K562 (cell line): ENCODE data around the gene ASCC1. TPM values are rescaled to one million over a fixed set of nuclear protein-coding genes. Genes with fewer than 3 reads are reported as not detected.
A peak's percentile ranks its signal among the peaks of the same experiment; 100 is the strongest.

Source experiments
- ATF2 ChIP-seq: sonication (generic); formaldehyde crosslinking; IDR thresholded peaks from 2 replicates; pipeline ENCODE4 v1.8.1; 2022; ENCODE audit warnings: missing genetic modification reagents
- BRF2 ChIP-seq: IDR thresholded peaks from 3 replicates; pipeline ENCODE4 v1.6.1; 2011; ENCODE audit warnings: borderline replicate concordance, mild to moderate bottlenecking; ENCODE audit not compliant: insufficient read length, insufficient read depth
- E2F1 ChIP-seq: sonication (generic); formaldehyde crosslinking; IDR thresholded peaks from 2 replicates; pipeline ENCODE4 v1.8.1; 2023; ENCODE audit warnings: mild to moderate bottlenecking, missing genetic modification reagents, moderate library complexity
- ELK3 ChIP-seq: fragments of 450-650 bp; formaldehyde crosslinking; IDR thresholded peaks from 2 replicates; pipeline ENCODE4 v1.4.0; 2020; ENCODE audit warnings: mild to moderate bottlenecking
- ESRRB ChIP-seq: fragments of 250-450 bp; sonication (Bioruptor Pico); IDR thresholded peaks from 2 replicates; pipeline ENCODE4 v1.5.0; 2020; ENCODE audit warnings: mild to moderate bottlenecking, moderate library complexity, borderline replicate concordance
- FOXK2 ChIP-seq, 2 experiments: fragments of 450-650 bp; IDR thresholded peaks in 1 of 2; conservative IDR thresholded peaks in 1 of 2; 2 replicates each; pipeline ENCODE4 v1.6.1; 2016; ENCODE audit warnings: low read depth in 2 of 2, mild to moderate bottlenecking in 1 of 2
- HMG20A ChIP-seq: fragments of 450-650 bp; formaldehyde crosslinking; conservative IDR thresholded peaks from 2 replicates; pipeline ENCODE4 v1.4.0; 2020; ENCODE audit warnings: mild to moderate bottlenecking, mixed read lengths
- JUN ChIP-seq, 2 experiments: sonication (generic) in 1 of 2; formaldehyde crosslinking in 1 of 2; IDR thresholded peaks; 2 replicates each; pipeline versions ENCODE4 v1.6.1 to v1.8.0; 2012 to 2022; ENCODE audit warnings: borderline replicate concordance in 2 of 2, mild to moderate bottlenecking in 2 of 2, improper control_type of control experiment in 1 of 2, low read depth in 1 of 2, low read length in 1 of 2, missing genetic modification reagents in 1 of 2
- MCM2 ChIP-seq: fragments of 450-650 bp; IDR thresholded peaks from 2 replicates; pipeline ENCODE4 v1.6.1; 2017; ENCODE audit warnings: low read depth, mild to moderate bottlenecking
- PRMT5 ChIP-seq: sonication (generic); formaldehyde crosslinking; IDR thresholded peaks from 2 replicates; pipeline ENCODE4 v1.5.0; 2020; ENCODE audit warnings: missing genetic modification reagents
- SRF ChIP-seq, 2 experiments: fragments of 250-450, 450-650 bp in 1 of 2; sonication (Bioruptor Pico) in 1 of 2; sonication (generic) in 1 of 2; formaldehyde crosslinking; IDR thresholded peaks; 2 replicates each; pipeline versions ENCODE4 v1.5.0 to v1.5.1; 2020 to 2022; ENCODE audit warnings: mild to moderate bottlenecking in 1 of 2, missing genetic modification reagents in 1 of 2
- XRCC5 ChIP-seq: fragments of 200-400 bp; formaldehyde crosslinking; IDR thresholded peaks from 2 replicates; pipeline ENCODE4 v1.6.1; 2017; ENCODE audit warnings: low read depth, mild to moderate bottlenecking, low read length
- ZNF12 ChIP-seq: sonication (generic); formaldehyde crosslinking; IDR thresholded peaks from 2 replicates; pipeline ENCODE4 v1.4.0; 2020; ENCODE audit warnings: mild to moderate bottlenecking, missing genetic modification reagents
- polyA plus RNA-seq, 8 experiments: library from polyadenylated mRNA; depleted of rRNA in 4 of 8; stranded (reverse) in 5 of 8; unstranded in 3 of 8; fragments of >200 nt; fragmentation: Nextera tagmentation in 2 of 8; fragmentation: Illumina TruSeq in 1 of 8; extraction: Ambion mirVana in 2 of 8; extraction: Trizol in 1 of 8; gene quantifications; 2 replicates each; pipeline versions ENCODE4 v1.2.1 to v1.2.3, GENCODE V29; 2011 to 2014; ENCODE audit warnings: inconsistent platforms in 1 of 8, missing spikeins in 1 of 8
- total RNA-seq, 7 experiments: library from RNA; depleted of rRNA in 6 of 7; stranded (reverse); fragments of >200 nt in 6 of 7; fragmentation: Illumina TruSeq in 2 of 7; extraction: Trizol in 2 of 7; gene quantifications; 2 replicates each; pipeline versions ENCODE4 v1.2.1 to v1.2.3, GENCODE V29; 2011 to 2021; ENCODE audit warnings: low replicate concordance in 1 of 7

The ASCC1 gene
- total and polyA plus RNA-seq, 9 of the 15 experiments (the other 6 are each of a cell fraction or from before 2014, with no cell fraction given), result 31.7 to 73.3 (median 52.8) TPM

GRCh38 chr10:72063703-72064391, 152.2 kb downstream of the ASCC1 start (continued):
- 0 out of 2 replicates have a peak, but pooled peaks have one; percentile 12 for TF ChIP-seq JUN (IDR thresholded peaks at IDR 0.05; ENCODE audit: borderline replicate concordance, low read depth, low read length)
- TF ChIP-seq JUN (CRISPR knock-in tag; IDR thresholded peaks at IDR 0.05; ENCODE audit: borderline replicate concordance), result no peak
- 0 out of 4 replicates have a peak, but pooled peaks of 1 of the 2 experiments have one; percentile 6 for TF ChIP-seq SRF (CRISPR knock-in tag; IDR thresholded peaks at IDR 0.05)
- no peak for TF ChIP-seq XRCC5
- TF ChIP-seq ELK3 (CRISPR knock-in tag), result no peak
- 0 out of 4 replicates have a peak, but pooled peaks of 1 of the 2 experiments have one; percentile 20 for TF ChIP-seq FOXK2 (conservative IDR thresholded peaks at IDR 0.05 in 1 of 2, IDR thresholded peaks at IDR 0.05 in 1 of 2; ENCODE audit: low read depth in 2 of 2)
- TF ChIP-seq PRMT5, result no peak
- TF ChIP-seq BRF2, result no peak
- TF ChIP-seq MCM2, result no peak
- TF ChIP-seq ZNF12 (CRISPR knock-in tag), result no peak
- no peak for TF ChIP-seq HMG20A (CRISPR knock-in tag)
- TF ChIP-seq ESRRB (CRISPR knock-in tag), result no peak
- TF ChIP-seq E2F1 (CRISPR knock-in tag), result no peak
- no peak for TF ChIP-seq ATF2
- TF ChIP-seq, all 486 proteins: peak for 7
